ENCODE measurements around the gene CD63. TPM values are rescaled to one million over a fixed set of nuclear protein-coding genes. Genes with fewer than 3 reads are reported as not detected.

CD63 gene
- total RNA-seq, 1 experiment from 2014 or later: 552 TPM

GRCh38 chr12:55698965-55699364 is 29.8 kb downstream of the CD63 start:
- no peak for TF ChIP-seq CTCF (IDR thresholded peaks at IDR 0.05; ENCODE audit: unreplicated experiment)
- BruUV-seq (replicated peaks): no TSS peak
- CTCF ChIA-PET: no interaction called here
- DNase-seq (ENCODE audit: unreplicated experiment): no peak
- H3K4me3 Mint-ChIP-seq (ENCODE audit: unreplicated experiment): no peak overlapping the region
- H3K27me3 Mint-ChIP-seq (ENCODE audit: insufficient read depth, unreplicated experiment): peaks cover 26% of the 10 kb centered on the region
- peaks cover 7% of the 10 kb centered on the region for H3K4me1 Mint-ChIP-seq (ENCODE audit: insufficient read depth, unreplicated experiment)
- no peak overlapping the region for H3K27ac Mint-ChIP-seq (ENCODE audit: low read depth, unreplicated experiment)
- H3K9me3 Mint-ChIP-seq (ENCODE audit: unreplicated experiment): no peaks in the 10 kb centered on the region
- no peaks in the 10 kb centered on the region for H3K36me3 Mint-ChIP-seq (ENCODE audit: insufficient read depth, unreplicated experiment)
- intact Hi-C loops (cut with micrococcal nuclease): no loop called here
- POLR2A ChIA-PET: no interaction called here

DNA sequence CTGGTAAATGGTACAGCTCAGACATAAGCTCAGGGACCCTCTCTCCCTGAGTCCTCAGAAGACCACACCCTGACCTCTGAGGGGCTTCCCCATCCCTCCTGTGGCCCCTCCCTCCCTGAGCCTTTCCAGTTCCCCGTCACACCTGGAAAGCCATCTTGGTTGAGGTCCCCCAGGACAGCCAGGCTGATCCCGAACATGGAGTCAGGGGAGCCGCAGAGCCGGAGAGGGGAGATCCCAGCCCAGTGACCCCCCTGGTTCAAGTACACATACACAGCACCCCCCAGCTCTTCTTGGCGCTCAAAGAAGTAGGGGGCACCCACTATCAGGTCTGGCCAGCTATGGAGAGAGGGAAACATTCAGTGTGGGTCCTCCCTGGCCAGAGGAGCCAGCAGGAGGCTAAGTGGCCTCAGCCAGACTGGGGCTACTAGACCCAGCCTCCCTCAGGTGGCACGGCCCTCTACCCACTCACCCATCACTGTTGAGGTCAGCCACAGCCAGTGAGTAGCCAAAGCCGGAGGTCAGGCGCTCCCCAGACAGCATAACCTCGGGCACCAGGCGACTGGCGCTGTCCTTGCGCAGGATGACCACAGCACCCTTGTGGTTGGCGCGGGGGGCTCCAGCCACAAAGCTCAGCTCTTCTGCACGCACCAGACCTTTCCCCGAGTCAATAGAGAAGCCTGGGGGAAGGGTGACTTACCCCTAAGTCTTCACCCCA is 30.4 kb downstream of the CD63 start:
- intact Hi-C loops (cut with micrococcal nuclease): no loop called here
- CTCF ChIA-PET: no interaction called here
- no peak for DNase-seq (ENCODE audit: unreplicated experiment)
- Mint-ChIP-seq H3K4me1 (ENCODE audit: insufficient read depth, unreplicated experiment) (peaks cover 7% of the 10 kb centered on the region), H3K27me3 (ENCODE audit: insufficient read depth, unreplicated experiment) (peaks cover 26% of the 10 kb centered on the region), H3K27ac (ENCODE audit: low read depth, unreplicated experiment) (no peak overlapping the region), H3K4me3 (ENCODE audit: unreplicated experiment) (no peak overlapping the region), H3K9me3 (ENCODE audit: unreplicated experiment) (no peaks in the 10 kb centered on the region), H3K36me3 (ENCODE audit: insufficient read depth, unreplicated experiment) (no peaks in the 10 kb centered on the region)
- POLR2A ChIA-PET: no interaction called here
- no TSS peak for BruUV-seq (replicated peaks)
- no peak for TF ChIP-seq CTCF (IDR thresholded peaks at IDR 0.05; ENCODE audit: unreplicated experiment)

GRCh38 chr12:55697686-55698085 is 31.1 kb downstream of the CD63 start:
- Mint-ChIP-seq H3K9me3 (ENCODE audit: unreplicated experiment) (no peaks in the 10 kb centered on the region), H3K27ac (ENCODE audit: low read depth, unreplicated experiment) (no peak overlapping the region), H3K4me3 (ENCODE audit: unreplicated experiment) (no peak overlapping the region), H3K27me3 (ENCODE audit: insufficient read depth, unreplicated experiment) (peaks cover 26% of the 10 kb centered on the region), H3K4me1 (ENCODE audit: insufficient read depth, unreplicated experiment) (peaks cover 7% of the 10 kb centered on the region), H3K36me3 (ENCODE audit: insufficient read depth, unreplicated experiment) (no peaks in the 10 kb centered on the region)
- TF ChIP-seq CTCF (IDR thresholded peaks at IDR 0.05; ENCODE audit: unreplicated experiment): no peak
- intact Hi-C loops (cut with micrococcal nuclease): no loop called here
- no TSS peak for BruUV-seq (replicated peaks)
- POLR2A ChIA-PET: no interaction called here
- no peak for DNase-seq (ENCODE audit: unreplicated experiment)
- CTCF ChIA-PET: interaction anchor here (1.6 kb wide), 1 partner anchor 16 kb away, joined by 3 read pairs; a partner anchor contains a TSS

DNA sequence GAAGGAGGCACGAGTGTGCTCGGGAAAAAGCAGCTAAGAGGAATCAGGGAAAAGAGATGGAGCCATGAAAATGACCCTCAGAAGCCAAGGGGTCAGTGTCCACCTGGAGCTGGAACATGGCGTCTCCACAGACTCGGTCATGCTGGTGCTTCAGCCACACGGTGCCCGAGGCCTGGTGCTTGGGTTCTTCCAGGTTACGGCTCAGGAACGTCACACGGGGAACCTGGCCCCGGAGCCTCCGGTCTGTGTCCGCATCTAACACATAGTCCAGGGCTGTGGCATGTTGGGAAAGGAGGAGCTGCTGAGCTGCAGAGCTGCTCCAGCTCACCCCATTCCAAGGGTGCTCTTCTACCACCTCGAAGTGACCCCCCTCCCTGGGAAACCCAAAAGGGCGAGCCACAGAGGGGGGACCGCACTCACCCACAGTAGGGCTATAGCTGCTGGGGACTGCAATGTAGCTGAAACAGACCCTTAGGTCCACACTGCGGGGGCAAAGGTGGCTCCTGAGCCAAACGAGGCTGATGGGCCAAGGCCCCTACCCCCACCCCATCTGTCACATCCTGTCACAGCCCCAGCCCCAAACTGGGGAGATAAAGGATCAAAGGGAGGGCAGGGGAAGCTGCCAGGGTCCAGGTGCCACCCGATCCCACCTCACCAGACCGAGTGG is 31.9 kb downstream of the CD63 start:
- peaks cover 26% of the 10 kb centered on the region for H3K27me3 Mint-ChIP-seq (ENCODE audit: insufficient read depth, unreplicated experiment)
- POLR2A ChIA-PET: no interaction called here
- no peaks in the 10 kb centered on the region for H3K36me3 Mint-ChIP-seq (ENCODE audit: insufficient read depth, unreplicated experiment)
- CTCF ChIA-PET: interaction anchor here (1.6 kb wide), 1 partner anchor 15 kb away, joined by 3 read pairs; a partner anchor contains a TSS
- no peak overlapping the region for H3K27ac Mint-ChIP-seq (ENCODE audit: low read depth, unreplicated experiment)
- H3K4me3 Mint-ChIP-seq (ENCODE audit: unreplicated experiment): no peak overlapping the region
- peaks cover 7% of the 10 kb centered on the region for H3K4me1 Mint-ChIP-seq (ENCODE audit: insufficient read depth, unreplicated experiment)
- intact Hi-C loops (cut with micrococcal nuclease): no loop called here
- DNase-seq (ENCODE audit: unreplicated experiment): no peak
- no TSS peak for BruUV-seq (replicated peaks)
- no peaks in the 10 kb centered on the region for H3K9me3 Mint-ChIP-seq (ENCODE audit: unreplicated experiment)
- TF ChIP-seq CTCF (IDR thresholded peaks at IDR 0.05; ENCODE audit: unreplicated experiment): no peak

All from MCF 10A (cell line).